HG03521 (cell line): ENCODE data around the gene ATP4B.

Experiments
- ATAC-seq: cut with Tn5 transposase; IDR thresholded peaks from one replicate; pipeline ENCODE4 v1.9.1; 2021; ENCODE audit warnings: mild to moderate bottlenecking, moderate library complexity; ENCODE audit not compliant: unreplicated experiment

Gene ATP4B

DNA sequence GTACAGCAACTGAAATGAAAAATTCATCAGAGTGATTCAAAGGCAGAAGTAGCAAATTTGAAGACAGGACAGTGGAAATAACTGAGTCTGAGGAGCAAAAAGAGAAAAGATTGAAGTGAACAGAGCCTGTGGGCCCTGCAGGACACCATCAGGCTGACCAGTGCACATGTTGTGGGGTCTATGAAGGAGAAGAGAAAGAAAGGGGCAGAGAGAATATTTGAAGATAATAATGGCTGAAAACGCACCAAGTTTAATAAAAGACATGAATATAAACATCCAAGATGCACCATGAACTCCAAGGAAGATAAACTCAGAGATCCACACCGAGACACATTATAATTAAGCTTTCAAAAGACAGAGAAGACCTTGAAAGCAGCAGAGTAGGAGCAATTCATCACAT is 15.4 kb downstream of the ATP4B start:
- ATAC-seq = no peak

DNA sequence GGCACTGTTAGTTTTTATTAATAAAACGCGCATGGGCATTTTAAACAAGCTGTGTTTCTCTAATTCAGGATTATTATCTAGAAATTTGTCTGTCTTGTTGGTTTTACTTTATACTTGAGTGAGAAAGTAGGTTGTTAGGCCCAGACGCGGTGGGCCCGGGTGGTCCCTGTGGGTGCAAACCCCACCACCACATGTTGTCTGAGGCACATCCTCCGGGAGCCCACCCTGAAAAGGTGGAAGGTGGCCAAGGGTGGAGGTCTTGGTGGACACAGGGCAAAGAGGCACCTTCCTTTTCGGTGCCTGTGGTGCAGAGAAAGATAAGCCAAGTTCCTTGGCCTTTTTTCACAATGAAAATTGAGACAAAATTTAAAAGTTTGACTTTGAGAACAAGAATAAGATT is 16.6 kb downstream of the ATP4B start:
- no peak for ATAC-seq

GRCh38 chr13:113639616-113640262 is 18.3 kb downstream of the ATP4B start:
- ATAC-seq = no peak

GRCh38 chr13:113638806-113639205 is 19.2 kb downstream of the ATP4B start:
- no peak for ATAC-seq

DNA sequence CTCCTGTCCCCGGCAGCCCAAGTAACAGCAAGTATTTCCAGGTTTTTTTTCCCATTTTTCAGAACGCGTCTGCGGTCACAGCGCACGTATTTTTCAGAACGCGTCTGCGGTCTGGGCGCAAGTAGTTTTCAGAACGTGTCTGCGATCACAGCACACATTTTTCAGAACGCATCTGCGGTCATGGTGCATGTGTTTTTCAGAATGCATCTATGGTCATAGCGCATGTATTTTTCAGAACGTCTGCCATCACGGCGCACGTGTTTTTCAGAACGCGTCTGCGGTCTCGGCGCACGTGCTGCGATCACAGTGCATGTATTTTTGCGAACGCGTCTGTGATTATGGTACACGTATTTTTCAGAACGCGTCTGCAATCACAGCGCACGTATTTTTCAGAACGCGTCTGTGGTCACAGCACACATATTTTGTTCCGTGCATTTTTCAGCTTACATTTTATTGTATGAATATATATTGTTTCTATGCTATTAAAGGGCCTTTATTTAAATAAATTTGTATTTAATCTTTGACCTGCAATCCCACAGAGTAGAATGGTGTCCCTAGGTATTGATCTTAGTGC is 19.7 kb downstream of the ATP4B start:
- ATAC-seq = no peak

- no peak for ATAC-seq
These were observed 20.5 kb downstream of the ATP4B start for GRCh38 chr13:113637262-113638160.

- ATAC-seq = no peak
These were observed 21.6 kb downstream of the ATP4B start for GRCh38 chr13:113636266-113636963.

DNA sequence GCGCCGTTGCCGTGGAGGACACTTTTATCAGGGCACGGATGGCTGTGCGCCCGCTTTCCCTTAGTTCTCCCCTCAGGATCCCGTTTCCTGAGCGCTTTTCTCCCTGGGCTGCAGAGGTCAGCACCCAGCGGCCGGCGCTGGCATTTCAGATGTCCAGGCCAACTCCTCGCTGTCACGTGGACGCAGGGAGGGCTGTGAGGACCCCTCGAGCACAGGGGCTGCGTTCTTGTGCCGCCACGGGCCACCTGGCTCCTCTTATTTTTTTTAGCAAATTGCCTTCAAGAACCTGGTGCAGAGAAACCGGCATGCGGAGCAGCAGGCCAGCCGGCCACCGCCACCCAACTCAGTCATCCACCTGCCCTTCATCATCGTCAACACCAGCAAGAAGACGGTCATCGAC is 22.3 kb downstream of the ATP4B start:
- ATAC-seq = no peak

DNA sequence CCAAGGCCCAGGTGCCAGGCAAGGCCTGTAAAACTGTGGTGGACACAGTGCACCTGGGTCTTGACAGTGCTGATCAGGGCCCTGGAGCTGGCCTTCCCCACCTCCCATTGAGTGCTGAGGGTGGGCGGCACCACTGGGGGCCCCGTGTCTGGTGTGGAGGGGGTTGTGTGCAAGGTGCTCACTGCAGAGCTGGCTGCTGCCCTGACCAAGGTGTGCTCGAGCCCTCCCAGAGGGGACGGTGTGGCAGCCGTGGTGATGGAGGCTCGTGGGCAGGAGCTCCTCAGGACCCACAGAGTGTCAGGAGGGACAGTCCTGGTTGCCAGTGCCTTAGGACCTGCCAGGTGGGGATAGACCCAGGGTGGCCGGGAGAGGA is 23.0 kb downstream of the ATP4B start:
- ATAC-seq = no peak

- ATAC-seq = no peak
These were observed 23.5 kb downstream of the ATP4B start for GRCh38 chr13:113634279-113635047.

GRCh38 chr13:113633485-113633873 is 24.5 kb downstream of the ATP4B start:
- no peak for ATAC-seq

DNA sequence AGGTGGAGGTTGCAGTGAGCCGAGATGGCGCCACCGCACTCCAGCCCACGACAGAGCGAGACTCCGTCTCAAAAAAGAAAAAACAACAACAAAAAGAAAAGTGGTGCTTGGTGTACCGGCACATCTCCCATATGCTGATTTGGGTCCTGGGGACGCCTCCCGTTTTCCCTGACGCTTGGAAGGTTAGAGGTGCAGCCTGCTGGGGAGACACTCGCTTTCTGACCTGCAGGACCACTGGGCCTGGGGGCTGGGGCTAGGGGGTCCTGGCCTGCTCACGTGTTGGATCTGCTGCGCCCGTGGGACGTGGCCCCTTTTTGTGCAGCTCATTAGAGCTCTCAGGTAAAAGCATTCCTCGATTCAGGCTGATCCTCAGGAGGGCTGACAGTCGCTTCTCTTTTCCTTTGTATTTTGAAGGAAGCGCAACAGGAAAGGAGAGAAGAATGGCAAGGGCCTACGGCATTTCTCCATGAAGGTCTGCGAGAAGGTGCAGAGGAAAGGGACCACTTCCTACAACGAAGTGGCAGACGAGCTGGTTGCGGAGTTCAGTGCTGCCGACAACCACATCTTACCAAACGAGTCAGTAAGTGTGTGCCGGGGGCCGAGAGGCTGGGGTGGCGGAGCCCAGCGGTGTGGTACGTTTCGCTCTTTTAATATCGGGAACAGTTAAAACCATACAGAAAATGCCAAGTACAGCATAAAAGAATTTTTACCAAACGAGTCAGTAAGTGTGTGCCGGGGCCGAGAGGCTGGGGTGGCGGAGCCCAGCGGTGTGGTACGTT is 25.1 kb downstream of the ATP4B start:
- ATAC-seq = no peak

GRCh38 chr13:113631341-113632095 is 26.5 kb downstream of the ATP4B start:
- ATAC-seq = no peak

DNA sequence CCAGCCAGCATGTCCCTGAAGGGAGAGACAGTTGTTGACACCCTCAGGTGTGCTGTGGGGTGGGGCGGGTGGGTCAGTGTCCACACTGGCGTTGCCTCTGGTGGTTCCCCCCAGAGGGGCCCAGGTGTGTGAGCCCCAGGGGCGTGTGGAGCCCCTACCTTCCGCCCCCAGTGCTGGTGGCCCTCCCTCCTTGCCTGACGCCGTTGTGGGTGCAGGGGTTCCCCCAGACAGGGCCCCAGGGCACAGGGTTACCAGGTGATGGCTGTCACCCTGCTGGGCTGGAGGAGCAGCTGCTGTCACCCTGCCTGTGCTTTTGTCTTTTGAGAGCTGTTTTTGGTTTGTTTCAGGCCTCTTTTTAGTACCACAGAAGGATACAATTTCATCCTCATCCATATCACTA is 27.2 kb downstream of the ATP4B start:
- ATAC-seq = no peak

GRCh38 chr13:113630296-113630695 is 27.7 kb downstream of the ATP4B start:
- ATAC-seq = no peak

DNA sequence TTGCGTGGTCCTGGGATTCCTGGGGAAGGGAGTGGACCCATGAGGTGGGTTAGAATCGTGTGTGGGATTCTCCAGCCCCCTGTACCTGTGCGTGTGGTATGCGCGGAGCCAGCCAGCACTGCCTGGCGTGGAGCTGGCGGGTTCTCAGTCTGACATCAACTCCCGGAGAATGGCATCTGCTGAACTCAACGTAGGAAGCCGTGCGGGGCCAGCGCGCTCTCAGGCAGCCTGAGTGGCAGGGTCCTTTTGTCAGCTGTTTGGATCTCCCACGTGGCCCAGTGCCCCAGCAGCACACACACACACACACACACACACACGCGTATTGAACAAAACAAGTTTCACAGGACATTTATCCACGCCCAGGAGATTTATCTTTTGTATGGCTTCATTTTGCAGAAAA is 28.1 kb downstream of the ATP4B start:
- no peak for ATAC-seq

- no peak for ATAC-seq
These were observed 29.4 kb downstream of the ATP4B start for GRCh38 chr13:113628291-113629270.

- no peak for ATAC-seq
These were observed 30.9 kb downstream of the ATP4B start for GRCh38 chr13:113627136-113627535.
